ENCODE measurements around the gene SPATA31D3. TPM values are rescaled to one million over a fixed set of nuclear protein-coding genes. Genes with fewer than 3 reads are reported as not detected.
"Not testable (repeated sequence)": the region's sequence is repeated elsewhere in the genome, so short reads cannot be mapped to it uniquely, and the experiment has no call there.

The SPATA31D3 gene
- total RNA-seq (2014; rRNA removed; shearing (Covaris generic); ENCODE audit: low replicate concordance) = not detected in 2 replicates

DNA sequence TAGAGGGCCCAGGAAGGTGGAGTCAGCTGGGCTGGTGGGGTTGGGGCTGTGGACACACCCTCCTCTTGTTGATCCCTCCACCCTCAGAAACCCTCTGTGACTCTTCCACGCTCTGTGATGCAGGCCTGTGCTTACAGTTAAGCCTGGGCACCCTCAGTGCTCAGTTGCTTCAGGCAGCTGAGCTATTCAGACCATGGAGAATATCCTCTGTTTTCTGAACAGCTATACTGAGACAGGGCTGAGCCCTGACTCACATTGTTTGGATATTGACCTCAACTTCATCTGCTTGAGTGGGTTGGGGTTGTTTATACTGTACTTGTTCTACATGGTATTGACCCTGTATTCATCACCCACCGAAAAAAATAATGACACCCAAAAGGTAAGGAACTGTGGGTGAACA, at the start of gene SPATA31D3:
TSS of gene SPATA31D3 (plus strand) at position 108 of the 400 bp plus-strand sequence. CDS start at position 194, 86 bp downstream.
- H3K79me2 ChIP-seq (ENCODE audit: low read length); H2AFZ ChIP-seq (ENCODE audit: low read length); H3K4me2 ChIP-seq (ENCODE audit: low read depth, low read length, poor library complexity, severe bottlenecking); H3K9ac ChIP-seq (ENCODE audit: low read length); H3K4me1 ChIP-seq (ENCODE audit: low read length); H3K9me3 ChIP-seq (ENCODE audit: low read length); H4K20me1 ChIP-seq (ENCODE audit: insufficient read depth, low read depth, low read length); H3K4me3 ChIP-seq (ENCODE audit: low read length); H3K36me3 ChIP-seq (ENCODE audit: insufficient read depth, low read length); H3K27ac ChIP-seq (ENCODE audit: low read length); DNase-seq; H3K9me2 ChIP-seq (replicated peaks; ENCODE audit: insufficient read depth, low read length); H3K27me3 ChIP-seq (ENCODE audit: low read length): not testable (repeated sequence)

GRCh38 chr9:81893929-81894328, 49.4 kb upstream of the SPATA31D3 start:
- no peaks in the 10 kb centered on the region for H3K4me1 ChIP-seq (ENCODE audit: low read length)
- no peaks in the 10 kb centered on the region for H3K79me2 ChIP-seq (ENCODE audit: low read length)
- H3K27me3 ChIP-seq (ENCODE audit: low read length) = no peaks in the 10 kb centered on the region
- H3K9ac ChIP-seq (ENCODE audit: low read length) = no peak overlapping the region
- no peak overlapping the region for H3K4me3 ChIP-seq (ENCODE audit: low read length)
- H2AFZ ChIP-seq (ENCODE audit: low read length) = no peak overlapping the region
- no peak for DNase-seq
- no peak overlapping the region for H3K4me2 ChIP-seq (ENCODE audit: low read depth, low read length, poor library complexity, severe bottlenecking)
- H3K9me2 ChIP-seq (replicated peaks; ENCODE audit: insufficient read depth, low read length) = no peaks in the 10 kb centered on the region
- no peaks in the 10 kb centered on the region for H3K36me3 ChIP-seq (ENCODE audit: insufficient read depth, low read length)
- no peaks in the 10 kb centered on the region for H4K20me1 ChIP-seq (ENCODE audit: insufficient read depth, low read depth, low read length)
- H3K9me3 ChIP-seq (ENCODE audit: low read length) = peaks cover 16% of the 10 kb centered on the region
- no peak overlapping the region for H3K27ac ChIP-seq (ENCODE audit: low read length)

DNA sequence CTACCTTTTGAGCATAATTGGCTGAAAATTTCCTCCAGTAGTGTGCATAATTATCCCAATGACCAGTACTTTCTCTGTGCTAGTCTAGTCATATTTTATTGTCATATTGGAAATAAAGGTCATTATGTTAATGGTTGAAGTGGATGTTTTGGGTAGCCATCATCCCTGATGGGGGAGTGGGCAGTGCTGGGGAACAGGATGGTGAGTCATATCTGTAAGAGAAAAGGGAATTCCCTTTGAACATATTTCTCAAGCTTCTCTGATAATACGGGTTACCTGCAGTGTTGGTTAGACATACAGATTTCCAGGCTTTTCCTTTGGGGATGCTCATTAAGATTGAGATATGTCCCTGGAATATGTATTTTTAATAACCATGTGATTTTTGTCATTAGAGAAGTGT, 48.4 kb upstream of the SPATA31D3 start:
- Histone ChIP-seq H3K4me2 (ENCODE audit: low read depth, low read length, poor library complexity, severe bottlenecking) (no peak overlapping the region), H3K36me3 (ENCODE audit: insufficient read depth, low read length) (no peaks in the 10 kb centered on the region), H4K20me1 (ENCODE audit: insufficient read depth, low read depth, low read length) (no peaks in the 10 kb centered on the region), H3K4me3 (ENCODE audit: low read length) (no peak overlapping the region), H3K9me3 (ENCODE audit: low read length) (peaks cover 16% of the 10 kb centered on the region), H3K9me2 (replicated peaks; ENCODE audit: insufficient read depth, low read length) (no peaks in the 10 kb centered on the region), H2AFZ (ENCODE audit: low read length) (no peak overlapping the region), H3K27me3 (ENCODE audit: low read length) (no peaks in the 10 kb centered on the region), H3K27ac (ENCODE audit: low read length) (no peak overlapping the region), H3K4me1 (ENCODE audit: low read length) (no peaks in the 10 kb centered on the region), H3K79me2 (ENCODE audit: low read length) (no peaks in the 10 kb centered on the region), H3K9ac (ENCODE audit: low read length) (no peak overlapping the region)
- DNase-seq = no peak

DNA sequence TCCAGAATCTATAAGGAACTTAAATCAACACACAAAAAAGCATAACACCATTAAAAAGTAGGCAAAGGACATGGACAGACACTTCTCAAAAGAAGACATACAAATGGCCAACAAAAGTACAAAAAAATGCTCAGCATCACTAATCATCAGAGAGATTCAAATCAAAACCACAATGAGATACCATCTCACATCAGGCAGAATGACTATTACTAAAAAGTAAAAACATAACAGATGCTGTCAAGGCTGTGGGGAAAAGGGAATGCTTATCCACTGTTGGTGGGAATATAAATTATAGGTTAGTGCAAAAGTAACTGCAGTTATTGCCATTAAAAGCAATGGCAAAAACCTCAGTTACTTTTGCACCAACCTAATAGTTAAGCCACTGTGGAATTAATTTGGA, 47.2 kb upstream of the SPATA31D3 start:
- Histone ChIP-seq H3K4me1 (ENCODE audit: low read length) (no peaks in the 10 kb centered on the region), H3K9me3 (ENCODE audit: low read length) (peaks cover 16% of the 10 kb centered on the region), H3K9me2 (replicated peaks; ENCODE audit: insufficient read depth, low read length) (no peaks in the 10 kb centered on the region), H3K4me3 (ENCODE audit: low read length) (no peak overlapping the region), H3K27me3 (ENCODE audit: low read length) (no peaks in the 10 kb centered on the region), H3K36me3 (ENCODE audit: insufficient read depth, low read length) (no peaks in the 10 kb centered on the region), H3K9ac (ENCODE audit: low read length) (no peak overlapping the region), H3K27ac (ENCODE audit: low read length) (no peak overlapping the region), H3K4me2 (ENCODE audit: low read depth, low read length, poor library complexity, severe bottlenecking) (no peak overlapping the region), H4K20me1 (ENCODE audit: insufficient read depth, low read depth, low read length) (no peaks in the 10 kb centered on the region), H3K79me2 (ENCODE audit: low read length) (no peaks in the 10 kb centered on the region), H2AFZ (ENCODE audit: low read length) (no peak overlapping the region)
- DNase-seq = no peak

- Histone ChIP-seq H3K27me3 (ENCODE audit: low read length) (no peaks in the 10 kb centered on the region), H3K36me3 (ENCODE audit: insufficient read depth, low read length) (no peaks in the 10 kb centered on the region), H3K9me2 (replicated peaks; ENCODE audit: insufficient read depth, low read length) (no peaks in the 10 kb centered on the region), H3K4me2 (ENCODE audit: low read depth, low read length, poor library complexity, severe bottlenecking) (no peak overlapping the region), H2AFZ (ENCODE audit: low read length) (no peak overlapping the region), H3K4me1 (ENCODE audit: low read length) (no peaks in the 10 kb centered on the region), H3K79me2 (ENCODE audit: low read length) (no peaks in the 10 kb centered on the region), H4K20me1 (ENCODE audit: insufficient read depth, low read depth, low read length) (no peaks in the 10 kb centered on the region), H3K27ac (ENCODE audit: low read length) (no peak overlapping the region), H3K9ac (ENCODE audit: low read length) (no peak overlapping the region), H3K9me3 (ENCODE audit: low read length) (peaks cover 14% of the 10 kb centered on the region), H3K4me3 (ENCODE audit: low read length) (no peak overlapping the region)
- no peak for DNase-seq
Observed at GRCh38 chr9:81898851-81899250, 44.4 kb upstream of the SPATA31D3 start.

GRCh38 chr9:81902196-81902595, 41.1 kb upstream of the SPATA31D3 start:
- Histone ChIP-seq H3K9me2 (replicated peaks; ENCODE audit: insufficient read depth, low read length) (no peaks in the 10 kb centered on the region), H3K4me1 (ENCODE audit: low read length) (no peaks in the 10 kb centered on the region), H3K79me2 (ENCODE audit: low read length) (no peaks in the 10 kb centered on the region), H3K4me2 (ENCODE audit: low read depth, low read length, poor library complexity, severe bottlenecking) (no peak overlapping the region), H3K27ac (ENCODE audit: low read length) (no peak overlapping the region), H3K9me3 (ENCODE audit: low read length) (0 out of 2 replicates have a peak, but pooled peaks cover 4% of the 10 kb centered on the region), H3K36me3 (ENCODE audit: insufficient read depth, low read length) (no peaks in the 10 kb centered on the region), H3K4me3 (ENCODE audit: low read length) (no peak overlapping the region), H3K9ac (ENCODE audit: low read length) (no peak overlapping the region), H4K20me1 (ENCODE audit: insufficient read depth, low read depth, low read length) (no peaks in the 10 kb centered on the region), H3K27me3 (ENCODE audit: low read length) (no peaks in the 10 kb centered on the region), H2AFZ (ENCODE audit: low read length) (no peak overlapping the region)
- DNase-seq = no peak

DNA sequence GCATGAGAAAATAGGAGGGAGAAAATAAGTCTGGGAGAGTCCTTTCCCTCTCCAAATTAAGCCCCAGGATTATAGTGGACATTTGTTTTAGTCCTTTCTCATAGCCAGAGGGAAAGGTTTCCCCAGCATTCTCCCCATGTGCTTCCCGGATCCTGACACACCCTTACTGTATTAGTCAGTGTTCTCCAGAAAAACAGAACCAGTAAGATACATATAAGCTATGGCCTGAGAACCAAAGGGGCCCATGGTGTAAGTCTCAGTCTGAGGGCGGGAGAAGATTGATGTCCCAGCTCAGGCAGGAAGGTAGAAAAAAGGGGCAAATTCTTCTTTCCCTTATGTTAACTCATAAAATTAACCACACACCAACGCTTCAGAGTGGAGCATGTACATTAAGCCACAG, 40.7 kb upstream of the SPATA31D3 start:
- no peak for DNase-seq
- no peak overlapping the region for H3K4me3 ChIP-seq (ENCODE audit: low read length)
- no peaks in the 10 kb centered on the region for H4K20me1 ChIP-seq (ENCODE audit: insufficient read depth, low read depth, low read length)
- H3K9me2 ChIP-seq (replicated peaks; ENCODE audit: insufficient read depth, low read length) = no peaks in the 10 kb centered on the region
- H3K9ac ChIP-seq (ENCODE audit: low read length) = no peak overlapping the region
- no peaks in the 10 kb centered on the region for H3K4me1 ChIP-seq (ENCODE audit: low read length)
- no peaks in the 10 kb centered on the region for H3K79me2 ChIP-seq (ENCODE audit: low read length)
- H2AFZ ChIP-seq (ENCODE audit: low read length) = no peak overlapping the region
- H3K27ac ChIP-seq (ENCODE audit: low read length) = no peak overlapping the region
- no peaks in the 10 kb centered on the region for H3K36me3 ChIP-seq (ENCODE audit: insufficient read depth, low read length)
- no peak overlapping the region for H3K4me2 ChIP-seq (ENCODE audit: low read depth, low read length, poor library complexity, severe bottlenecking)
- no peaks in the 10 kb centered on the region for H3K27me3 ChIP-seq (ENCODE audit: low read length)
- 0 out of 2 replicates have a peak, but pooled peaks cover under 1% of the 10 kb centered on the region for H3K9me3 ChIP-seq (ENCODE audit: low read length)

DNA sequence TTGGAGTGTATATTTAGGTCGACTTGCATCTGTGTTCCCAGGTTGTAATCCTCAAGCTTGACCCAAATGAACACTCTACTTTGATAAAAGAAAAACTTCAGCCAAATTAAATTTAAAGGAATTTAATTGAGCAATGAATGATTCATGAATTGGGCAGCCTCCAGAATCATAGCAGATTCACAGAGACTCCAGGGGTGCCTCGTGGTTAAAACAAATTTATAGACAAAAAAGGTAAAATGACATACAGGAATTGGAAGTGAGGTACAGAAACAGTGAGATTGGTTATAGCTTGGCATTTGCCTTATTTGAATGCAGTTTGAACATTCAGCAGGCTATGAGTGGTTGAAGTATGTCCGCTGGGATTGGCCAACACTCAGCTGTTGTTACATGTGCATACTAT, 36.6 kb upstream of the SPATA31D3 start:
- H3K9me2 ChIP-seq (replicated peaks; ENCODE audit: insufficient read depth, low read length) = no peaks in the 10 kb centered on the region
- H2AFZ ChIP-seq (ENCODE audit: low read length) = no peak overlapping the region
- H3K79me2 ChIP-seq (ENCODE audit: low read length) = no peaks in the 10 kb centered on the region
- H4K20me1 ChIP-seq (ENCODE audit: insufficient read depth, low read depth, low read length) = no peaks in the 10 kb centered on the region
- no peaks in the 10 kb centered on the region for H3K4me1 ChIP-seq (ENCODE audit: low read length)
- no peaks in the 10 kb centered on the region for H3K36me3 ChIP-seq (ENCODE audit: insufficient read depth, low read length)
- 0 out of 2 replicates have a peak, but pooled peaks cover 3% of the 10 kb centered on the region for H3K9me3 ChIP-seq (ENCODE audit: low read length)
- H3K27me3 ChIP-seq (ENCODE audit: low read length) = no peaks in the 10 kb centered on the region
- H3K27ac ChIP-seq (ENCODE audit: low read length) = no peak overlapping the region
- no peak for DNase-seq
- H3K9ac ChIP-seq (ENCODE audit: low read length) = no peak overlapping the region
- no peak overlapping the region for H3K4me2 ChIP-seq (ENCODE audit: low read depth, low read length, poor library complexity, severe bottlenecking)
- no peak overlapping the region for H3K4me3 ChIP-seq (ENCODE audit: low read length)

DNA sequence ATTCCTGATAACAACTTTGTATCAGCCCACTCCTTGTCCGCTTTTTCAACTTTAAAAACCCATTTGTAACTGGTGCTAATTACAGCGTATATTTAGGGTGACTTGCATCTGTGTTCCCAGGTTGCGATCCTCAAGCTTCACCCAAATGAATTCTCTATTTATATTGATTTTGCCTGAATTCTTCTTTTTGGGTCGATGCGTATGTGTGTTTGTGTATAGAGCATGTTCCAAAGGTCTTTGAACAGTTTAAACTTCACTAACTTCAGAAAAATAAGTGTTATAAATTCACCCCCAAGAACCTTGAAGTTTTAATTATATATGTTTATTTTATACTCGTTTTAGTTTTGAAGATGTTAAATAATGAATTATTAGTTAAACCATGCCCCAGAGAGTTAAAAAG, 31.2 kb upstream of the SPATA31D3 start:
- Histone ChIP-seq H3K9me2 (replicated peaks; ENCODE audit: insufficient read depth, low read length) (no peaks in the 10 kb centered on the region), H3K27ac (ENCODE audit: low read length) (no peak overlapping the region), H3K9me3 (ENCODE audit: low read length) (peaks cover 9% of the 10 kb centered on the region), H3K27me3 (ENCODE audit: low read length) (no peaks in the 10 kb centered on the region), H3K36me3 (ENCODE audit: insufficient read depth, low read length) (no peaks in the 10 kb centered on the region), H4K20me1 (ENCODE audit: insufficient read depth, low read depth, low read length) (no peaks in the 10 kb centered on the region), H2AFZ (ENCODE audit: low read length) (no peak overlapping the region), H3K4me1 (ENCODE audit: low read length) (no peaks in the 10 kb centered on the region), H3K4me3 (ENCODE audit: low read length) (no peak overlapping the region), H3K9ac (ENCODE audit: low read length) (no peak overlapping the region), H3K79me2 (ENCODE audit: low read length) (no peaks in the 10 kb centered on the region), H3K4me2 (ENCODE audit: low read depth, low read length, poor library complexity, severe bottlenecking) (no peak overlapping the region)
- DNase-seq = no peak
